ENCODE measurements around the gene ARHGAP8. TPM values are rescaled to one million over a fixed set of nuclear protein-coding genes. Genes with fewer than 3 reads are reported as not detected.

ARHGAP8 gene
- total and polyA plus RNA-seq, 2 donors (not counting 1 experiment from before 2014, with no cell fraction given), result 0.07 to 0.17 TPM

GRCh38 chr22:44750481-44750880 is 1.9 kb upstream of the ARHGAP8 start:
- H3K4me3 ChIP-seq (replicated peaks in 1 of 4; ENCODE audit: control extremely low read depth in 1 of 4, insufficient read depth in 1 of 4, low read depth in 3 of 4, low read length in 4 of 4), result no peak overlapping the region
- no peak overlapping the region for H3K9ac ChIP-seq (ENCODE audit: insufficient read depth, low read length)
- no peaks in the 10 kb centered on the region for H4K20me1 ChIP-seq (ENCODE audit: control insufficient read depth, extremely low read depth, insufficient read depth, low read length)
- no peaks in the 10 kb centered on the region for H3K36me3 ChIP-seq (ENCODE audit: control insufficient read depth, insufficient read depth, low read length)
- H3K9me3 ChIP-seq (ENCODE audit: control insufficient read depth, insufficient read depth, low read depth, low read length), result no peaks in the 10 kb centered on the region
- no peak for DNase-seq (ENCODE audit: low read depth in 2 of 2)
- H3K4me1 ChIP-seq (ENCODE audit: control insufficient read depth, extremely low read depth, insufficient read depth, low read length), result no peaks in the 10 kb centered on the region
- no peaks in the 10 kb centered on the region for H3K79me2 ChIP-seq (ENCODE audit: control insufficient read depth, insufficient read depth, low read length)
- H2AFZ ChIP-seq (ENCODE audit: low read length), result no peak overlapping the region
- H3K27ac ChIP-seq (ENCODE audit: insufficient read depth, low read length), result no peak overlapping the region
- peaks cover 15% of the 10 kb centered on the region for H3K27me3 ChIP-seq (ENCODE audit: control insufficient read depth, insufficient read depth, low read length)
- TF ChIP-seq, protein P1, sequence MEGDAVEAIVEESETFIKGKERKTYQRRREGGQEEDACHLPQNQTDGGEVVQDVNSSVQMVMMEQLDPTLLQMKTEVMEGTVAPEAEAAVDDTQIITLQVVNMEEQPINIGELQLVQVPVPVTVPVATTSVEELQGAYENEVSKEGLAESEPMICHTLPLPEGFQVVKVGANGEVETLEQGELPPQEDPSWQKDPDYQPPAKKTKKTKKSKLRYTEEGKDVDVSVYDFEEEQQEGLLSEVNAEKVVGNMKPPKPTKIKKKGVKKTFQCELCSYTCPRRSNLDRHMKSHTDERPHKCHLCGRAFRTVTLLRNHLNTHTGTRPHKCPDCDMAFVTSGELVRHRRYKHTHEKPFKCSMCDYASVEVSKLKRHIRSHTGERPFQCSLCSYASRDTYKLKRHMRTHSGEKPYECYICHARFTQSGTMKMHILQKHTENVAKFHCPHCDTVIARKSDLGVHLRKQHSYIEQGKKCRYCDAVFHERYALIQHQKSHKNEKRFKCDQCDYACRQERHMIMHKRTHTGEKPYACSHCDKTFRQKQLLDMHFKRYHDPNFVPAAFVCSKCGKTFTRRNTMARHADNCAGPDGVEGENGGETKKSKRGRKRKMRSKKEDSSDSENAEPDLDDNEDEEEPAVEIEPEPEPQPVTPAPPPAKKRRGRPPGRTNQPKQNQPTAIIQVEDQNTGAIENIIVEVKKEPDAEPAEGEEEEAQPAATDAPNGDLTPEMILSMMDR (conservative IDR thresholded peaks at IDR 0.05 in 1 of 2, IDR thresholded peaks at IDR 0.05 in 1 of 2; ENCODE audit: low read depth in 1 of 2, low read length in 2 of 2), result no peak
- TF ChIP-seq EZH2 (IDR thresholded peaks at IDR 0.05; ENCODE audit: low read length, missing control alignments), result no peak
- H3K4me2 ChIP-seq (ENCODE audit: extremely low read depth, insufficient read depth, low read length), result no peak overlapping the region

DNA sequence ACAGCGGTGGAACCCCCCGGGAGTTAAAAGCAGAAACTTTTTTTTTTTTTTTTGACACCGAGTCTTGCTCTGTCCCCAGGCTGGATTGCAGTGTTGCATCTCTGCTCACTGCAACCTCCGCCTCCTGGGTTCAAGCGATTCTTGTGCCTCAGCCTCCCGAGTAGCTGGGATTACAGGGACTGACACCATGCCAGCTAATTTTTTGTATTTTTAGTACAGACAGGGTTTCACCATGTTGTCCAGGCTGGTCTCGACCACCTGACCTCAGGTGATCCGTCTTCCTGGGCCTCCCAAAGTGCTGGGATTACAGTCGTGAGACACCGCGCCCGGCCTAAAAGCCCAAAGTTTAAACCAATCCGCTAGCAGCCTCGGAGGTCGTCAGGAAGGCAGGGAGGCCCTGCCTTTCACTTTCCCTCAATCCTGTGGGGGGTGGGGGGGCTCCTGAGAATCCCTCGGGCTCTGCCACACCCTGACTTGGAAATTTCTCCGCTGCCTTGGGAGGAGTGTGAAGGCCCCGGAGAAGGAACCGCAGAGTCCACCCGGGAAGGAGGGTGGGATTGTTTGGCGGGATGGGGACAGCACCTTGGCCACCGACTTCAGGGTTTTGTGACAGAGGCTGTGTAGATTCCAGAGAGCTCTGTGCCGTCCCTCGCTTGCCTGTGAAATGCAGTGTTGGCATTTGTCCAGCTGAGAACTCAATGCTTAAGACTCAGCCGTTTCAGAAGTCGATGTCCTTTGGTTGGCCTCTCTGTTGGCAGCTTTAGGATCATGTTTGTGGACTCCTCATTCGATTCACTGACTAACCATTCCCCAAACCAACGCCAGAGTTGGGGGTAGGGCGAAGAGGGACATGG is 1.0 kb downstream of the ARHGAP8 start:
- Histone ChIP-seq H3K4me3 (replicated peaks in 1 of 4; ENCODE audit: control extremely low read depth in 1 of 4, insufficient read depth in 1 of 4, low read depth in 3 of 4, low read length in 4 of 4) (no peak overlapping the region), H3K36me3 (ENCODE audit: control insufficient read depth, insufficient read depth, low read length) (no peaks in the 10 kb centered on the region), H3K79me2 (ENCODE audit: control insufficient read depth, insufficient read depth, low read length) (no peaks in the 10 kb centered on the region), H3K4me2 (ENCODE audit: extremely low read depth, insufficient read depth, low read length) (no peak overlapping the region), H3K27me3 (ENCODE audit: control insufficient read depth, insufficient read depth, low read length) (peaks cover 9% of the 10 kb centered on the region), H3K9me3 (ENCODE audit: control insufficient read depth, insufficient read depth, low read depth, low read length) (no peaks in the 10 kb centered on the region), H3K27ac (ENCODE audit: insufficient read depth, low read length) (no peak overlapping the region), H2AFZ (ENCODE audit: low read length) (no peak overlapping the region), H3K9ac (ENCODE audit: insufficient read depth, low read length) (no peak overlapping the region), H4K20me1 (ENCODE audit: control insufficient read depth, extremely low read depth, insufficient read depth, low read length) (no peaks in the 10 kb centered on the region), H3K4me1 (ENCODE audit: control insufficient read depth, extremely low read depth, insufficient read depth, low read length) (no peaks in the 10 kb centered on the region)
- DNase-seq (ENCODE audit: low read depth in 2 of 2), result peak; percentile 64 to 83
- peak; percentile 33 for TF ChIP-seq EZH2 (IDR thresholded peaks at IDR 0.05; ENCODE audit: low read length, missing control alignments)
- TF ChIP-seq, protein P1 (conservative IDR thresholded peaks at IDR 0.05 in 1 of 2, IDR thresholded peaks at IDR 0.05 in 1 of 2; ENCODE audit: low read depth in 1 of 2, low read length in 2 of 2), result no peak

DNA sequence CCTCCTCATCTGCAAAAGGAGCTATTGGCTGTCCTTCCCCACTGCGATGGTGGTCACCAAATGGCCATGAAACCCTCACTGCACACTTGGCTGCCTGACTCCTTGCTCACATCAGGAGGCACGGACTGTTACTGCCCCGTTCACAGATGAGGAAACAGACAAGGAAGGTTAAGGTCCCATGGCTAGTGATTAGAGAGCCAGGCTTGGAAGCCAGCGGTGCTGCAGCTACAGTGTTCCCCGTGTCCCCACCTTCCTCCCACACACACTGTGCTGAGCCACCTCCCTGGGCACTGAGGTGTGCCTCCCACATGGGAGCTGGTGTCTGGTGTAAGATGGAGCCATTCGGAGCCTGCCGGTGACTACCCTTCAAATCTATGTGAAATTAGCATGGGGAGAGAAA is 2.6 kb downstream of the ARHGAP8 start:
- H2AFZ ChIP-seq (ENCODE audit: low read length), result no peak overlapping the region
- TF ChIP-seq, protein P1 (conservative IDR thresholded peaks at IDR 0.05 in 1 of 2, IDR thresholded peaks at IDR 0.05 in 1 of 2; ENCODE audit: low read depth in 1 of 2, low read length in 2 of 2), result no peak
- TF ChIP-seq EZH2 (IDR thresholded peaks at IDR 0.05; ENCODE audit: low read length, missing control alignments), result no peak
- no peaks in the 10 kb centered on the region for H3K9me3 ChIP-seq (ENCODE audit: control insufficient read depth, insufficient read depth, low read depth, low read length)
- no peaks in the 10 kb centered on the region for H3K4me1 ChIP-seq (ENCODE audit: control insufficient read depth, extremely low read depth, insufficient read depth, low read length)
- no peaks in the 10 kb centered on the region for H4K20me1 ChIP-seq (ENCODE audit: control insufficient read depth, extremely low read depth, insufficient read depth, low read length)
- no peaks in the 10 kb centered on the region for H3K36me3 ChIP-seq (ENCODE audit: control insufficient read depth, insufficient read depth, low read length)
- no peak overlapping the region for H3K4me3 ChIP-seq (replicated peaks in 1 of 4; ENCODE audit: control extremely low read depth in 1 of 4, insufficient read depth in 1 of 4, low read depth in 3 of 4, low read length in 4 of 4)
- peaks cover 9% of the 10 kb centered on the region for H3K27me3 ChIP-seq (ENCODE audit: control insufficient read depth, insufficient read depth, low read length)
- no peak for DNase-seq (ENCODE audit: low read depth in 2 of 2)
- no peak overlapping the region for H3K27ac ChIP-seq (ENCODE audit: insufficient read depth, low read length)
- H3K4me2 ChIP-seq (ENCODE audit: extremely low read depth, insufficient read depth, low read length), result no peak overlapping the region
- H3K9ac ChIP-seq (ENCODE audit: insufficient read depth, low read length), result no peak overlapping the region
- no peaks in the 10 kb centered on the region for H3K79me2 ChIP-seq (ENCODE audit: control insufficient read depth, insufficient read depth, low read length)
